Neural crest cell (in vitro differentiated cells): Measurements from ENCODE around the gene WDR89. TPM values are rescaled to one million over a fixed set of nuclear protein-coding genes. Genes with fewer than 3 reads are reported as not detected.

ENCODE experiments used
- DNase-seq: peaks from one replicate; pipeline ENCODE4 v3.0.0; 2021; ENCODE audit warnings: low read depth, mixed read lengths, low spot score
- H3K27ac Mint-ChIP-seq: one replicate; pipeline ENCODE4 v1.8.0; 2021; ENCODE audit warnings: mild to moderate bottlenecking, mixed read lengths; ENCODE audit not compliant: unreplicated experiment
- H3K27me3 Mint-ChIP-seq: 2 replicates; pipeline ENCODE4 v1.8.0; 2021; ENCODE audit warnings: low read depth, mild to moderate bottlenecking, mixed read lengths
- H3K36me3 Mint-ChIP-seq: 2 replicates; pipeline ENCODE4 v1.8.0; 2021; ENCODE audit warnings: low read depth, mild to moderate bottlenecking, mixed read lengths
- H3K4me1 Mint-ChIP-seq: 2 replicates; pipeline ENCODE4 v1.8.0; 2021; ENCODE audit warnings: mixed read lengths
- H3K4me3 Mint-ChIP-seq: one replicate; pipeline ENCODE4 v1.8.0; 2021; ENCODE audit warnings: mild to moderate bottlenecking, mixed read lengths
- H3K9me3 Mint-ChIP-seq: 2 replicates; pipeline ENCODE4 v1.8.0; 2021; ENCODE audit warnings: mixed read lengths
- CTCF ChIP-seq: fragments of 200-600 bp; sonication (generic); conservative IDR thresholded peaks from 2 replicates; pipeline ENCODE4 v1.5.0; 2021; ENCODE audit warnings: antibody characterized with exemption, mild to moderate bottlenecking
- long read RNA-seq: library from polyadenylated mRNA; unstranded; transcript quantifications from one replicate; pipeline ENCODE4 v2.0.0, GENCODE V29; 2020
- total RNA-seq: library from RNA; stranded (reverse); gene quantifications from 2 replicates; pipeline ENCODE4 v1.2.1, GENCODE V29; 2021

Gene WDR89
- 23.6 and 24.7 TPM in 2 replicates for total RNA-seq
- long read RNA-seq, transcript WDR89-201 (3 exons, 1,687 nt), result major isoform, 6 of 32 reads
- long read RNA-seq, partial matches to known transcripts, result 2 of 32 reads
- long read RNA-seq, other reads (novel, unspliced or antisense), result 20 of 32 reads

GRCh38 chr14:63641473-63642228 is at the start of gene WDR89:
WDR89 (minus strand) TSS chr14:63641871; CDS start chr14:63599942, 41,929 bp downstream.
- Mint-ChIP-seq H3K9me3 (peaks cover 5% of the 10 kb centered on the region), H3K4me3 (peak within 1 kb of the TSS; percentile 89), H3K27me3 (no peaks in the 10 kb centered on the region), H3K27ac (peak within 1 kb of the TSS; percentile 99), H3K4me1 (peaks cover 23% of the 10 kb centered on the region), H3K36me3 (peaks cover 17% of the 10 kb centered on the region)
- TF ChIP-seq CTCF, result peak; percentile 83
- peak; percentile 86 for DNase-seq

GRCh38 chr14:63689132-63689531 is 47.5 kb upstream of the WDR89 start:
- Mint-ChIP-seq H3K4me1 (no peaks in the 10 kb centered on the region), H3K27ac (no peak overlapping the region), H3K4me3 (no peak overlapping the region), H3K9me3 (no peaks in the 10 kb centered on the region), H3K27me3 (no peaks in the 10 kb centered on the region), H3K36me3 (peaks cover 10% of the 10 kb centered on the region)
- no peak for DNase-seq
- TF ChIP-seq CTCF, result no peak

- TF ChIP-seq CTCF, result no peak
- no peak for DNase-seq
- no peaks in the 10 kb centered on the region for H3K27me3 Mint-ChIP-seq
Observed at GRCh38 chr14:63686926-63687325, 45.3 kb upstream of the WDR89 start.

GRCh38 chr14:63685401-63685800 is 43.7 kb upstream of the WDR89 start:
- TF ChIP-seq CTCF, result no peak
- Mint-ChIP-seq H3K4me3 (no peak overlapping the region), H3K27ac (no peak overlapping the region), H3K9me3 (no peaks in the 10 kb centered on the region), H3K27me3 (no peaks in the 10 kb centered on the region), H3K36me3 (peaks cover 11% of the 10 kb centered on the region), H3K4me1 (no peaks in the 10 kb centered on the region)
- DNase-seq, result no peak

More at GRCh38 chr14:63686926-63687325, 45.3 kb upstream of the WDR89 start:
- H3K9me3 Mint-ChIP-seq, result no peaks in the 10 kb centered on the region
- peaks cover 8% of the 10 kb centered on the region for H3K36me3 Mint-ChIP-seq
- H3K4me3 Mint-ChIP-seq, result no peak overlapping the region
- no peak overlapping the region for H3K27ac Mint-ChIP-seq
- no peaks in the 10 kb centered on the region for H3K4me1 Mint-ChIP-seq

- DNase-seq, result no peak
- Mint-ChIP-seq H3K4me1 (no peaks in the 10 kb centered on the region), H3K27me3 (no peaks in the 10 kb centered on the region)
Observed at GRCh38 chr14:63682727-63683593, 41.3 kb upstream of the WDR89 start.

More at GRCh38 chr14:63682727-63683593, 41.3 kb upstream of the WDR89 start:
- Mint-ChIP-seq H3K36me3 (peaks cover 13% of the 10 kb centered on the region), H3K27ac (no peak overlapping the region), H3K4me3 (no peak overlapping the region), H3K9me3 (no peaks in the 10 kb centered on the region)
- TF ChIP-seq CTCF, result no peak
